K562 (cell line): ENCODE data around the gene FKBP15. TPM values are rescaled to one million over a fixed set of nuclear protein-coding genes. Genes with fewer than 3 reads are reported as not detected.

Experiments
- ATAC-seq: fragments of 200-7000 bp; cut with Tn5 transposase; 3 replicates; pipeline ENCODE4 v1.9.1; 2020; ENCODE audit warnings: moderate library complexity
- BruUV-seq: library from RNA; stranded (reverse); fragments of 400-500 nt; replicated peaks from 2 replicates; lab custom pipeline; 2021; lab: Mats Ljungman, UMichigan
- CTCF ChIA-PET: fragments of 300-600 bp; formaldehyde crosslinking; extraction: SDS; loops from one replicate; lab custom pipeline; 2021; ENCODE audit warnings: low intra/inter-chr PET ratio; lab: Yijun Ruan, JAX
- POLR2A ChIA-PET: fragments of 300-600, 350-650 bp; sonication (Branson Sonifier 250); formaldehyde crosslinking; extraction: SDS; loops from one replicate; lab custom pipeline; 2021; ENCODE audit warnings: antibody characterized with exemption, inconsistent platforms; lab: Yijun Ruan, JAX
- DNase-seq, 4 experiments: peaks; one replicate each; pipeline versions ENCODE4 v3.0.0 to v3.0.0-alpha.2; 2011 to 2018; ENCODE audit warnings: low spot score in 3 of 4, mixed read lengths in 3 of 4; ENCODE audit errors: extremely low read depth in 1 of 4
- FAIRE-seq: peaks from 2 replicates; lab custom pipeline; 2011; peaks lifted over from hg19 to GRCh38; lab: Jason Lieb, UNC
- H2AFZ ChIP-seq: 2 replicates; pipeline ENCODE4 v1.6.0; 2011; ENCODE audit warnings: low read depth, low read length, control low read depth, inconsistent platforms
- H3K27ac ChIP-seq: fragments of 200-600 bp; 3 replicates; pipeline ENCODE4 v1.8.0; 2011; ENCODE audit warnings: low read depth, mild to moderate bottlenecking, control low read depth, inconsistent platforms, low read length, moderate library complexity, mixed read lengths; ENCODE audit errors: extremely low read depth
- H3K27me3 ChIP-seq, 2 experiments: fragments of 300-600 bp in 1 of 2; 2 replicates in 1 of 2; 3 replicates in 1 of 2; pipeline versions ENCODE4 v1.6.0 to v1.8.0; 2011; ENCODE audit warnings: inconsistent platforms in 2 of 2, low read length in 2 of 2, mild to moderate bottlenecking in 1 of 2, mixed read lengths in 1 of 2, moderate library complexity in 1 of 2; ENCODE audit not compliant: control insufficient read depth in 2 of 2, insufficient read depth in 2 of 2
- H3K36me3 ChIP-seq: fragments of 300-600 bp; 3 replicates; pipeline ENCODE4 v1.8.0; 2011; ENCODE audit warnings: mild to moderate bottlenecking, low read length, inconsistent platforms; ENCODE audit not compliant: control insufficient read depth, insufficient read depth
- H3K4me1 ChIP-seq, 2 experiments: fragments of 200-600 bp in 1 of 2; replicated peaks in 1 of 2; 2 replicates in 1 of 2; 3 replicates in 1 of 2; pipeline versions ENCODE4 v1.5.1 to v1.8.0; 2011; ENCODE audit warnings: inconsistent platforms in 2 of 2, low read length in 2 of 2, mild to moderate bottlenecking in 1 of 2, mixed read lengths in 1 of 2, moderate library complexity in 1 of 2; ENCODE audit not compliant: control insufficient read depth in 2 of 2, insufficient read depth in 2 of 2
- H3K4me2 ChIP-seq: 2 replicates; pipeline ENCODE4 v1.6.1; 2011; ENCODE audit warnings: low read length, control low read depth, inconsistent platforms, mixed read lengths; ENCODE audit not compliant: insufficient read depth
- H3K4me3 ChIP-seq: fragments of 200-600 bp; sonication (generic), shearing (Covaris generic); 2 replicates; pipeline ENCODE4 v1.5.1; 2016; ENCODE audit warnings: control low read depth, inconsistent platforms
- H3K79me2 ChIP-seq: fragments of 200-600 bp; 3 replicates; pipeline ENCODE4 v1.8.0; 2011; ENCODE audit warnings: low read length, inconsistent platforms; ENCODE audit not compliant: control insufficient read depth, insufficient read depth
- H3K9ac ChIP-seq, 2 experiments: 2 replicates each; pipeline versions ENCODE4 v1.6.0 to v1.6.1; 2011; ENCODE audit warnings: low read depth in 2 of 2, low read length in 2 of 2, control low read depth in 1 of 2, inconsistent platforms in 1 of 2, mild to moderate bottlenecking in 1 of 2, mixed read lengths in 1 of 2; ENCODE audit not compliant: insufficient read depth in 1 of 2
- H3K9me1 ChIP-seq: one replicate; pipeline ENCODE4 v1.6.0; 2011; ENCODE audit warnings: inconsistent platforms, mild to moderate bottlenecking, low read length, moderate library complexity; ENCODE audit not compliant: control insufficient read depth, insufficient read depth
- H3K9me3 ChIP-seq: replicated peaks from 2 replicates; pipeline ENCODE4 v1.5.1; 2011; ENCODE audit warnings: low read depth, low read length, inconsistent platforms; ENCODE audit not compliant: control insufficient read depth, insufficient read depth
- H4K20me1 ChIP-seq: replicated peaks from 2 replicates; pipeline ENCODE4 v1.6.1; 2011; ENCODE audit warnings: low read length, inconsistent platforms, mixed read lengths; ENCODE audit not compliant: control insufficient read depth, insufficient read depth
- CREB1 ChIP-seq, 2 experiments: sonication (generic) in 1 of 2; formaldehyde crosslinking in 1 of 2; IDR thresholded peaks; 2 replicates each; pipeline versions ENCODE4 v1.6.1 to v1.8.0; 2012 to 2022; ENCODE audit warnings: inconsistent platforms in 1 of 2, mild to moderate bottlenecking in 1 of 2, missing genetic modification reagents in 1 of 2, moderate library complexity in 1 of 2
- HDAC2 ChIP-seq: fragments of 450-650 bp; IDR thresholded peaks from 2 replicates; pipeline ENCODE4 v1.6.1; 2016; ENCODE audit warnings: mild to moderate bottlenecking
- HMG20A ChIP-seq: fragments of 450-650 bp; formaldehyde crosslinking; conservative IDR thresholded peaks from 2 replicates; pipeline ENCODE4 v1.4.0; 2020; ENCODE audit warnings: mild to moderate bottlenecking, mixed read lengths
- MIER1 ChIP-seq: fragments of 450-650 bp; IDR thresholded peaks from 2 replicates; pipeline ENCODE4 v1.6.1; 2016; ENCODE audit warnings: antibody characterized with exemption, mild to moderate bottlenecking, low read depth
- PCBP2 ChIP-seq: fragments of 200-400 bp; formaldehyde crosslinking; IDR thresholded peaks from 2 replicates; pipeline ENCODE4 v1.6.1; 2018; ENCODE audit warnings: low read length, low read depth, mild to moderate bottlenecking, moderate library complexity; ENCODE audit not compliant: poor library complexity, severe bottlenecking
- POLR2B ChIP-seq: fragments of 450-650 bp; IDR thresholded peaks from 2 replicates; pipeline ENCODE4 v1.6.1; 2018; ENCODE audit warnings: low read depth; ENCODE audit not compliant: partially characterized antibody
- ZNF140 ChIP-seq: fragments of 250-450 bp; sonication (Bioruptor Pico); IDR thresholded peaks from 2 replicates; pipeline ENCODE4 v1.8.0; 2021; ENCODE audit warnings: moderate library complexity, mild to moderate bottlenecking, inconsistent platforms
- WGBS: fragments of 100-300 bp; shearing (Covaris generic); methylation state at CpG from one replicate; pipeline ENCODE4 v1.1.6; 2016; ENCODE audit warnings: low coverage, mixed read lengths; ENCODE audit not compliant: insufficient coverage; ENCODE audit errors: missing lambda C conversion rate; 5-methylcytosine and 5-hydroxymethylcytosine counted together
- in situ Hi-C: fragments of 300-500 bp; cut with MboI; formaldehyde crosslinking; loops from 4 replicates; pipeline ENCODE4 v1.15.0; 2018; ENCODE audit warnings: inconsistent platforms, mixed read lengths
- intact Hi-C: fragments of 100-400 bp; cut with micrococcal nuclease; formaldehyde crosslinking; loops from 2 replicates; pipeline ENCODE4 v1.14.2; 2022
- polyA plus RNA-seq, 8 experiments: library from polyadenylated mRNA; depleted of rRNA in 4 of 8; stranded (reverse) in 5 of 8; unstranded in 3 of 8; fragments of >200 nt; fragmentation: Nextera tagmentation in 2 of 8; fragmentation: Illumina TruSeq in 1 of 8; extraction: Ambion mirVana in 2 of 8; extraction: Trizol in 1 of 8; gene quantifications; 2 replicates each; pipeline versions ENCODE4 v1.2.1 to v1.2.3, GENCODE V29; 2011 to 2014; ENCODE audit warnings: inconsistent platforms in 1 of 8, missing spikeins in 1 of 8
- total RNA-seq, 7 experiments: library from RNA; depleted of rRNA in 6 of 7; stranded (reverse); fragments of >200 nt in 6 of 7; fragmentation: Illumina TruSeq in 2 of 7; extraction: Trizol in 2 of 7; gene quantifications; 2 replicates each; pipeline versions ENCODE4 v1.2.1 to v1.2.3, GENCODE V29; 2011 to 2021; ENCODE audit warnings: low replicate concordance in 1 of 7
- TF ChIP-seq, protein P1 (sequence below): fragments of 250-450 bp; sonication (Bioruptor Pico); IDR thresholded peaks from 2 replicates; pipeline ENCODE4 v1.4.0; 2020; ENCODE audit warnings: mild to moderate bottlenecking, moderate library complexity

The FKBP15 gene
- total and polyA plus RNA-seq, 9 of the 15 experiments (the other 6 are each of a cell fraction or from before 2014, with no cell fraction given), result 8.7 to 38.0 (median 18.9) TPM

DNA sequence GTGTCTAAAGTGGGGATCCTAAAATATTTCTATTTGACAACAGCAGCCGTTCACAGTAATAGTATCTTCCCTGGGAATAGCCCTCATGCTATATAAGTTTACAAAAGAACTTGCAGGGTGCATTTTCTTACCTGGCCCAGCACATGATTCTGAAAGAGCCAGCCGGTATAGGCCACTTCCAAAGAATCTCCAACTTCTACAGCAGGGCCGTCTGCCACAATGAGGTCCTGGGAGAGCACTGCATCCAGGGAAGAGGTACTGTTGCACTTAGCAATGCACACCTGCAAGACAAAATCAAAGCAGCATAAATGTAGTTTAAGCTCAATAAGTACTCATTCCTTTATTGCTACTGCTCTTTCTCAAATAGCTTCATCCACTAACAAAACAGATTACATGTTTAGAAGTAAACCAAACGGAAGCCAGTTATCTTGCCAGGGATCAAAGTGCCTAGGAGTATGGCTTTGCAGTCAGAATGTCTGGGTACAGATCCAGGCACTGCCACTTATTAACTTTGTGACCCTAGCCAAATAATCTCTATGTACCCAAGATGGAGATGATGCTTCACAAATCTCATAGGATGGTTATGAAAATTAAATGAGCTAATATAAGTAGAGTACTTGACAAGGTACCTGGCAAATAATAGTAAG, 21.3 kb downstream of the FKBP15 start:
- ATAC-seq, result no peak
- H4K20me1 ChIP-seq, result no peaks in the 10 kb centered on the region
- peaks cover 65% of the 10 kb centered on the region for H3K36me3 ChIP-seq
- no TSS peak for BruUV-seq
- ChIA-PET POLR2A (no interaction called here), CTCF (no interaction called here)
- no peak overlapping the region for H3K4me2 ChIP-seq
- H3K27ac ChIP-seq, result no peak overlapping the region
- no peaks in the 10 kb centered on the region for H3K27me3 ChIP-seq
- H3K9ac ChIP-seq, result no peak overlapping the region
- no peak overlapping the region for H3K4me3 ChIP-seq
- H3K9me3 ChIP-seq, result no peaks in the 10 kb centered on the region
- DNase-seq, result no peak
- H3K79me2 ChIP-seq, result no peaks in the 10 kb centered on the region
- H2AFZ ChIP-seq, result no peak overlapping the region
- no peak for FAIRE-seq
- TF ChIP-seq HMG20A, result no peak
- no peaks in the 10 kb centered on the region for H3K4me1 ChIP-seq
- in situ Hi-C loops (no loop called here), intact Hi-C loops (no loop called here)
- no peaks in the 10 kb centered on the region for H3K9me1 ChIP-seq
- WGBS, result 90% methylated on average over 4 of the region's 4 CpGs

DNA sequence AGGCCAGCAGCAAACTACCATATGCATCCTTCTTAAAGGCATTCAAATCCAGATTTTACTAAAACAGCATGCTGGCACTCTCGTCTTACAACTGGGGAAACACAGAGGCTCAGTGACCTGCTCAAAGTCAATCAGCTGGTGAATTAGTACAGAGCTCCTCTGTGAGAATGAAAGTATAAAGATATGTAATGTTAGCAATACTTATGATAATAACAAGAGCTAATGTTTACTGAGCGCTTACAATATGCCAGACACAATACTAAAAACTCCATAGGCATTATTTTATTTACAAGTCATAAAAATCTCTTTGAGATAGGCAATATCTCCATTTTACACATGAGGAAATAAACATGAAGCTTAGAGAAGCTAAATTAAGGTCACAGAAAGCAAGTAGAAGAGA, 28.6 kb downstream of the FKBP15 start:
- ChIA-PET CTCF (no interaction called here), POLR2A (interaction anchor here (0.6 to 0.8 kb wide), 2 partner anchors 15 to 21 kb away, joined by 3 to 4 read pairs; no protein-coding TSS in a partner anchor)
- H3K27ac ChIP-seq, result no peak overlapping the region
- H3K4me3 ChIP-seq, result no peak overlapping the region
- H3K79me2 ChIP-seq, result no peaks in the 10 kb centered on the region
- no peak overlapping the region for H2AFZ ChIP-seq
- H3K4me2 ChIP-seq, result no peak overlapping the region
- no peaks in the 10 kb centered on the region for H3K27me3 ChIP-seq
- WGBS, result 94% methylated on average over 2 of the region's 2 CpGs
- H3K9me1 ChIP-seq, result no peaks in the 10 kb centered on the region
- no peak for ATAC-seq
- H3K4me1 ChIP-seq, result no peaks in the 10 kb centered on the region
- H4K20me1 ChIP-seq, result no peaks in the 10 kb centered on the region
- no peaks in the 10 kb centered on the region for H3K9me3 ChIP-seq
- TF ChIP-seq HDAC2, result no peak
- TF ChIP-seq PCBP2, result no peak
- no peak for TF ChIP-seq ZNF140 (CRISPR knock-in tag)
- TF ChIP-seq POLR2B, result no peak
- TF ChIP-seq, protein P1, sequence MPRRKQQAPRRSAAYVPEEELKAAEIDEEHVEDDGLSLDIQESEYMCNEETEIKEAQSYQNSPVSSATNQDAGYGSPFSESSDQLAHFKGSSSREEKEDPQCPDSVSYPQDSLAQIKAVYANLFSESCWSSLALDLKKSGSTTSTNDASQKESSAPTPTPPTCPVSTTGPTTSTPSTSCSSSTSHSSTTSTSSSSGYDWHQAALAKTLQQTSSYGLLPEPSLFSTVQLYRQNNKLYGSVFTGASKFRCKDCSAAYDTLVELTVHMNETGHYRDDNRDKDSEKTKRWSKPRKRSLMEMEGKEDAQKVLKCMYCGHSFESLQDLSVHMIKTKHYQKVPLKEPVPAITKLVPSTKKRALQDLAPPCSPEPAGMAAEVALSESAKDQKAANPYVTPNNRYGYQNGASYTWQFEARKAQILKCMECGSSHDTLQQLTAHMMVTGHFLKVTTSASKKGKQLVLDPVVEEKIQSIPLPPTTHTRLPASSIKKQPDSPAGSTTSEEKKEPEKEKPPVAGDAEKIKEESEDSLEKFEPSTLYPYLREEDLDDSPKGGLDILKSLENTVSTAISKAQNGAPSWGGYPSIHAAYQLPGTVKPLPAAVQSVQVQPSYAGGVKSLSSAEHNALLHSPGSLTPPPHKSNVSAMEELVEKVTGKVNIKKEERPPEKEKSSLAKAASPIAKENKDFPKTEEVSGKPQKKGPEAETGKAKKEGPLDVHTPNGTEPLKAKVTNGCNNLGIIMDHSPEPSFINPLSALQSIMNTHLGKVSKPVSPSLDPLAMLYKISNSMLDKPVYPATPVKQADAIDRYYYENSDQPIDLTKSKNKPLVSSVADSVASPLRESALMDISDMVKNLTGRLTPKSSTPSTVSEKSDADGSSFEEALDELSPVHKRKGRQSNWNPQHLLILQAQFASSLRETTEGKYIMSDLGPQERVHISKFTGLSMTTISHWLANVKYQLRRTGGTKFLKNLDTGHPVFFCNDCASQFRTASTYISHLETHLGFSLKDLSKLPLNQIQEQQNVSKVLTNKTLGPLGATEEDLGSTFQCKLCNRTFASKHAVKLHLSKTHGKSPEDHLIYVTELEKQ (CRISPR knock-in tag), result no peak
- TF ChIP-seq CREB1 (IDR thresholded peaks at IDR 0.05), result no peak
- no peak for TF ChIP-seq CREB1 (CRISPR knock-in tag; IDR thresholded peaks at IDR 0.05)
- no peak for TF ChIP-seq MIER1
- BruUV-seq, result no TSS peak
- intact Hi-C loops (no loop called here), in situ Hi-C loops (no loop called here)
- DNase-seq, result no peak
- no peak for FAIRE-seq
- no peak overlapping the region for H3K9ac ChIP-seq
- H3K36me3 ChIP-seq, result peaks cover 78% of the 10 kb centered on the region
